ENCODE data around the gene SYNE4. TPM values are rescaled to one million over a fixed set of nuclear protein-coding genes. Genes with fewer than 3 reads are reported as not detected.

Gene SYNE4
- total and polyA plus RNA-seq, 2 of the 13 experiments (the other 11 are each of a cell fraction or from before 2014, with no cell fraction given): 13.7 to 23.0 TPM

- TF ChIP-seq ZNF260 (CRISPR knock-in tag; IDR thresholded peaks at IDR 0.05; ENCODE audit: borderline replicate concordance, low read depth): no peak
- TF ChIP-seq ZNF12 (CRISPR knock-in tag; IDR thresholded peaks at IDR 0.05): no peak
- TF ChIP-seq ERF (CRISPR knock-in tag; IDR thresholded peaks at IDR 0.05): 0 out of 2 replicates have a peak, but pooled peaks have one; percentile 4
- TF ChIP-seq PAF1 (CRISPR knock-in tag; IDR thresholded peaks at IDR 0.05): no peak
- TF ChIP-seq TRIM22 (IDR thresholded peaks at IDR 0.05): no peak
- TF ChIP-seq CEBPG (CRISPR knock-in tag; IDR thresholded peaks at IDR 0.05): no peak
- TF ChIP-seq ELF4 (CRISPR knock-in tag; IDR thresholded peaks at IDR 0.05; ENCODE audit: borderline replicate concordance): no peak
- no peak for TF ChIP-seq SRSF1 (optimal IDR thresholded peaks at IDR 0.05; ENCODE audit: low read depth, low read length)
- no peak for TF ChIP-seq ZNF205 (CRISPR knock-in tag; IDR thresholded peaks at IDR 0.05)
- TF ChIP-seq NCOR1 (IDR thresholded peaks at IDR 0.05; ENCODE audit: borderline replicate concordance, low read length): no peak
- TF ChIP-seq ZNF292 (CRISPR knock-in tag; IDR thresholded peaks at IDR 0.05; ENCODE audit: borderline replicate concordance, low read depth): no peak
These were observed 43.0 kb upstream of the SYNE4 start (continued) for GRCh38 chr19:36051637-36052036.

- H3K4me1 ChIP-seq (ENCODE audit: insufficient read depth, low read length): peaks cover 39% of the 10 kb centered on the region
- no TSS peak for BruUV-seq (replicated peaks)
- WGBS (ENCODE audit: low lambda C conversion rate): 34% methylated on average over 3 of the region's 3 CpGs
- H2AFZ ChIP-seq (ENCODE audit: low read length): no peak overlapping the region
- peak; percentile 12; the same call in 1 of the 3 replicates for ATAC-seq
- no peak overlapping the region for H3K27ac ChIP-seq (ENCODE audit: extremely low read length, insufficient read depth, low read length)
- ChIA-PET POLR2A (no interaction called here), CTCF (ENCODE audit: low intra/inter-chr PET ratio, low total read pairs) (no interaction called here)
- H3K9ac ChIP-seq (ENCODE audit: insufficient read depth, low read depth, low read length): no peak overlapping the region
- in situ Hi-C loops (cut with HindIII; ENCODE audit: extremely low pct_ligation_motif_present, low pct_unique_long_range_greater_than_20kb): loop anchor here (5.0 kb wide), 1 partner anchor 54 kb away; the partner anchor contains the start of gene SDHAF1
- DNase-seq (ENCODE audit: low spot score): peak; percentile 56
- H3K4me2 ChIP-seq (ENCODE audit: low read depth, low read length): no peak overlapping the region
- peak; percentile 18 for FAIRE-seq
- intact Hi-C loops (cut with micrococcal nuclease; ENCODE audit: unreplicated experiment): loop anchor here (5.0 to 10.0 kb wide), 2 partner anchors 54 to 1164 kb away; partner anchors contain the start of genes SDHAF1, ZNF383 and ZNF585B
- H3K4me3 ChIP-seq (replicated peaks in 1 of 3; ENCODE audit: insufficient read depth in 1 of 3, low read depth in 2 of 3, low read length in 3 of 3): no peak overlapping the region
- no peaks in the 10 kb centered on the region for H4K20me1 ChIP-seq (ENCODE audit: insufficient read depth, low read length)
- H3K9me3 ChIP-seq (ENCODE audit: low read length): no peaks in the 10 kb centered on the region
- H3K36me3 ChIP-seq (replicated peaks in 1 of 2; ENCODE audit: control insufficient read depth in 1 of 2, insufficient read depth in 2 of 2, low read length in 2 of 2): no peaks in the 10 kb centered on the region; a peak in 2 of 5 replicates
- H3K79me2 ChIP-seq (ENCODE audit: insufficient read depth, low read length): peaks cover 12% of the 10 kb centered on the region
- no peaks in the 10 kb centered on the region; a peak in 1 of 5 replicates for H3K27me3 ChIP-seq (ENCODE audit: control insufficient read depth in 1 of 2, insufficient read depth in 2 of 2, low read length in 2 of 2)
- TF ChIP-seq SMAD1 (CRISPR knock-in tag; IDR thresholded peaks at IDR 0.05; ENCODE audit: borderline replicate concordance, low read depth) (peak; percentile 57; the same call in 1 of the 2 replicates), AHDC1 (CRISPR knock-in tag; IDR thresholded peaks at IDR 0.05; ENCODE audit: borderline replicate concordance) (no peak), ZNF773 (CRISPR knock-in tag; IDR thresholded peaks at IDR 0.05; ENCODE audit: borderline replicate concordance) (no peak), RFXAP (CRISPR knock-in tag; IDR thresholded peaks at IDR 0.05; ENCODE audit: borderline replicate concordance) (peak; percentile 53; the same call in 1 of the 2 replicates), SP1 (IDR thresholded peaks at IDR 0.05) (no peak), SP1 (CRISPR knock-in tag; IDR thresholded peaks at IDR 0.05) (no peak), KDM2A (CRISPR knock-in tag; IDR thresholded peaks at IDR 0.05; ENCODE audit: borderline replicate concordance, low read depth) (peak; percentile 32; the same call in 1 of the 2 replicates), ZFYVE20 (CRISPR knock-in tag; IDR thresholded peaks at IDR 0.05; ENCODE audit: borderline replicate concordance, low read depth) (no peak)
These were observed 42.6 kb upstream of the SYNE4 start for GRCh38 chr19:36051236-36051635.

Data from HepG2 (cell line).